ENCODE results near the gene BNIP3. TPM values are rescaled to one million over a fixed set of nuclear protein-coding genes. Genes with fewer than 3 reads are reported as not detected.

The BNIP3 gene
- total RNA-seq, 1 experiment from 2014 or later: 113 TPM

DNA sequence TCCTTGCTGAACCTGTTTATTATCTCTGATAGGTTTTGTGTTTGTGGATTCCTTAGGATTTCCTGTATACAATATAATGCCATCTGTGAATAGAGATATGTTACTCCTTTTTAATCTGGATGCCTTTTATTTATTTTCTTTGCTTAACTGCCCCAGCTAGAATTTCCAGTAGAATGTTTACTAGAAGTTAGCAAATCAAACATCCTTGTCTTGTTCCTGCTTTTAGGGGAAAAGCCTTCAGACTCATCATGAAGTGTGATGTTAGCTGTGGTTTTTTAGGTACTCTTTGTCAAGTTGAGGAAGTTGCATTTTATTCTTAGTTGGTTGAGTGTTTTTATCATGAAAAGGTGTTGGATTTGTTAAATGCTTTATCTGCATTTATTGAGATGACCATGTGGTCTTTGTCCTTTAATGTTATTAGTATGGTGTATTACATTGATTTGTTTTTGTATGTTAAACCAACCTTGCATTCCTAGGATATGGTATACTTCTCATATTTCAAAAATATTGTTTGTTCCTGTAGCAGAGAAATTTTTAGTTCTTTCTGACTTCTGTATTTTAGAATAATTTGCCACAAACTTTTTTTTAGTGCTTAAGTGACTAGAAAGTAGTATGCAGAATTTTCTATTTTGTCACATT lies 56.6 kb downstream of the BNIP3 start (continued):
- TF ChIP-seq, protein P1, sequence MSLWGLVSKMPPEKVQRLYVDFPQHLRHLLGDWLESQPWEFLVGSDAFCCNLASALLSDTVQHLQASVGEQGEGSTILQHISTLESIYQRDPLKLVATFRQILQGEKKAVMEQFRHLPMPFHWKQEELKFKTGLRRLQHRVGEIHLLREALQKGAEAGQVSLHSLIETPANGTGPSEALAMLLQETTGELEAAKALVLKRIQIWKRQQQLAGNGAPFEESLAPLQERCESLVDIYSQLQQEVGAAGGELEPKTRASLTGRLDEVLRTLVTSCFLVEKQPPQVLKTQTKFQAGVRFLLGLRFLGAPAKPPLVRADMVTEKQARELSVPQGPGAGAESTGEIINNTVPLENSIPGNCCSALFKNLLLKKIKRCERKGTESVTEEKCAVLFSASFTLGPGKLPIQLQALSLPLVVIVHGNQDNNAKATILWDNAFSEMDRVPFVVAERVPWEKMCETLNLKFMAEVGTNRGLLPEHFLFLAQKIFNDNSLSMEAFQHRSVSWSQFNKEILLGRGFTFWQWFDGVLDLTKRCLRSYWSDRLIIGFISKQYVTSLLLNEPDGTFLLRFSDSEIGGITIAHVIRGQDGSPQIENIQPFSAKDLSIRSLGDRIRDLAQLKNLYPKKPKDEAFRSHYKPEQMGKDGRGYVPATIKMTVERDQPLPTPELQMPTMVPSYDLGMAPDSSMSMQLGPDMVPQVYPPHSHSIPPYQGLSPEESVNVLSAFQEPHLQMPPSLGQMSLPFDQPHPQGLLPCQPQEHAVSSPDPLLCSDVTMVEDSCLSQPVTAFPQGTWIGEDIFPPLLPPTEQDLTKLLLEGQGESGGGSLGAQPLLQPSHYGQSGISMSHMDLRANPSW (CRISPR knock-in tag; conservative IDR thresholded peaks at IDR 0.05; ENCODE audit: low read depth): no peak
- TF ChIP-seq, protein P2, sequence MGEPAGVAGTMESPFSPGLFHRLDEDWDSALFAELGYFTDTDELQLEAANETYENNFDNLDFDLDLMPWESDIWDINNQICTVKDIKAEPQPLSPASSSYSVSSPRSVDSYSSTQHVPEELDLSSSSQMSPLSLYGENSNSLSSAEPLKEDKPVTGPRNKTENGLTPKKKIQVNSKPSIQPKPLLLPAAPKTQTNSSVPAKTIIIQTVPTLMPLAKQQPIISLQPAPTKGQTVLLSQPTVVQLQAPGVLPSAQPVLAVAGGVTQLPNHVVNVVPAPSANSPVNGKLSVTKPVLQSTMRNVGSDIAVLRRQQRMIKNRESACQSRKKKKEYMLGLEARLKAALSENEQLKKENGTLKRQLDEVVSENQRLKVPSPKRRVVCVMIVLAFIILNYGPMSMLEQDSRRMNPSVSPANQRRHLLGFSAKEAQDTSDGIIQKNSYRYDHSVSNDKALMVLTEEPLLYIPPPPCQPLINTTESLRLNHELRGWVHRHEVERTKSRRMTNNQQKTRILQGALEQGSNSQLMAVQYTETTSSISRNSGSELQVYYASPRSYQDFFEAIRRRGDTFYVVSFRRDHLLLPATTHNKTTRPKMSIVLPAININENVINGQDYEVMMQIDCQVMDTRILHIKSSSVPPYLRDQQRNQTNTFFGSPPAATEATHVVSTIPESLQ (CRISPR knock-in tag; IDR thresholded peaks at IDR 0.05): no peak
- TF ChIP-seq, protein P3, sequence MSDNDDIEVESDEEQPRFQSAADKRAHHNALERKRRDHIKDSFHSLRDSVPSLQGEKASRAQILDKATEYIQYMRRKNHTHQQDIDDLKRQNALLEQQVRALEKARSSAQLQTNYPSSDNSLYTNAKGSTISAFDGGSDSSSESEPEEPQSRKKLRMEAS (CRISPR knock-in tag; IDR thresholded peaks at IDR 0.05): no peak
- no peak for TF ChIP-seq FOXJ3 (CRISPR knock-in tag; IDR thresholded peaks at IDR 0.05; ENCODE audit: borderline replicate concordance)
- TF ChIP-seq, protein P4, sequence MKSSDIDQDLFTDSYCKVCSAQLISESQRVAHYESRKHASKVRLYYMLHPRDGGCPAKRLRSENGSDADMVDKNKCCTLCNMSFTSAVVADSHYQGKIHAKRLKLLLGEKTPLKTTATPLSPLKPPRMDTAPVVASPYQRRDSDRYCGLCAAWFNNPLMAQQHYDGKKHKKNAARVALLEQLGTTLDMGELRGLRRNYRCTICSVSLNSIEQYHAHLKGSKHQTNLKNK (CRISPR knock-in tag; IDR thresholded peaks at IDR 0.05): no peak
- no peak for TF ChIP-seq SP1 (CRISPR knock-in tag; conservative IDR thresholded peaks at IDR 0.05)

DNA sequence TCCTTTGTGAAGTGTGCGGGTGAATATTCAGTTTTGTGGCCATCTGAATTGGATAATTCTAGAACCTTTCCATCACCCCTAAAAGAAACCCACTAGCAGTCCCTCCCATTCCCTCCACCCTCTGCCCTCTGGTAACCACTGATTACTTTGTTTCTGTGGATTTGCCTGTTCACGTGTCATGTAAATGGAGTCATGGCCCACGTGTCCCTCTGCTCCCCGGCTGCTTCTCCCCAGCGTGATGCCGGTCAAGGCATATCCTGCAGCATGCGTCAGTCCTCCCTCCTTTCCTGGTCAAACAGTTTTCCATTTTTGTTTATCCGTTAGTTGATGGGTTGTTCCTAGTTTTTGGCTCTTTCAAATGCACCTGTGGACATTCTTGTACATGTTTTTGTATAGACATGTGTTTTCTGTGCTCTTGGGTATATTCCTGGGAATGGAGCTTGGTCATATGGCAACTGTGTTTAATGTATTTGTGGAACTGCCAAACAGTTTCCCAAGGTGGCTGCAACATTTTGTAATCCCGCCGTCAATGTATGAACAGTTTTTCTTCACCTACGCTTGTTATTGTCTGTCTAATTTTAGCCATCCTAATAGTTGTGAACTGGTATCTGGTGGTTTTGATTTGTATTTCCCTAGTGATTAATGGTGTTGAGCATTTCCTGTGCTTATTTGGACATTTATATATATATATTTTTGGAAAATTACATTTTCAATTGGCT lies 58.5 kb downstream of the BNIP3 start:
- TF ChIP-seq, protein P5, sequence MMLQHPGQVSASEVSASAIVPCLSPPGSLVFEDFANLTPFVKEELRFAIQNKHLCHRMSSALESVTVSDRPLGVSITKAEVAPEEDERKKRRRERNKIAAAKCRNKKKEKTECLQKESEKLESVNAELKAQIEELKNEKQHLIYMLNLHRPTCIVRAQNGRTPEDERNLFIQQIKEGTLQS (CRISPR knock-in tag; conservative IDR thresholded peaks at IDR 0.05): no peak
- TF ChIP-seq, protein P6, sequence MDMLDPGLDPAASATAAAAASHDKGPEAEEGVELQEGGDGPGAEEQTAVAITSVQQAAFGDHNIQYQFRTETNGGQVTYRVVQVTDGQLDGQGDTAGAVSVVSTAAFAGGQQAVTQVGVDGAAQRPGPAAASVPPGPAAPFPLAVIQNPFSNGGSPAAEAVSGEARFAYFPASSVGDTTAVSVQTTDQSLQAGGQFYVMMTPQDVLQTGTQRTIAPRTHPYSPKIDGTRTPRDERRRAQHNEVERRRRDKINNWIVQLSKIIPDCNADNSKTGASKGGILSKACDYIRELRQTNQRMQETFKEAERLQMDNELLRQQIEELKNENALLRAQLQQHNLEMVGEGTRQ (CRISPR knock-in tag; IDR thresholded peaks at IDR 0.05): peak; percentile 53; the same call in 1 of the 2 replicates
- TF ChIP-seq, protein P7, sequence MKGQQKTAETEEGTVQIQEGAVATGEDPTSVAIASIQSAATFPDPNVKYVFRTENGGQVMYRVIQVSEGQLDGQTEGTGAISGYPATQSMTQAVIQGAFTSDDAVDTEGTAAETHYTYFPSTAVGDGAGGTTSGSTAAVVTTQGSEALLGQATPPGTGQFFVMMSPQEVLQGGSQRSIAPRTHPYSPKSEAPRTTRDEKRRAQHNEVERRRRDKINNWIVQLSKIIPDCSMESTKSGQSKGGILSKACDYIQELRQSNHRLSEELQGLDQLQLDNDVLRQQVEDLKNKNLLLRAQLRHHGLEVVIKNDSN (CRISPR knock-in tag; IDR thresholded peaks at IDR 0.05): 0 out of 2 replicates have a peak, but pooled peaks have one; percentile 19
- no peak overlapping the region for H3K4me3 Mint-ChIP-seq
- no peaks in the 10 kb centered on the region for H3K27me3 Mint-ChIP-seq (ENCODE audit: low read depth)
- no peak for ATAC-seq
- ChIA-PET CTCF (no interaction called here), POLR2A (no interaction called here)
- DNase-seq (ENCODE audit: low spot score): no peak
- peaks cover 9% of the 10 kb centered on the region for H3K9me3 Mint-ChIP-seq
- H3K27ac Mint-ChIP-seq: peak overlapping the region; percentile 76
- H3K4me1 Mint-ChIP-seq: peaks cover 64% of the 10 kb centered on the region
- H3K36me3 Mint-ChIP-seq: peaks cover 6% of the 10 kb centered on the region

DNA sequence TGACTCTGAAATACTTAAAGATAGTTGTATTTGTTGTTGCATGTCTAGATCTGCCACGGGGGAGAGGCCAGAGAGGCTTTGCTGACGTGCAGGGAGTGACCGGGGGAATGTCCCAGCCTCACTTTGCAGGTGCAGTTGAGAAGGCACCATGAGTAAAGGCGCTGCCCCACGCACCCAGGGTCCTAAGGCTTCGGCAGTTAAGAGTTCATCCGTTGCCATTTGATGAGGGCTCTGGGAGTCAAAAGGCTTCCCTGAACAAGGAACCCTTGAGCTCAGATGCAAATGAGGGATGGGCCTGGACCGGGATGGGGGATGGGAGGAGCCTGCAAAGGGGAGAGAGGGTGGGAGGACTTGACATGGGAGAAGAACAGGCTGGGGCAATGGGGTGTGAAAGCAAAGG lies 60.5 kb downstream of the BNIP3 start:
- H3K4me3 Mint-ChIP-seq: peak overlapping the region; percentile 26
- DNase-seq (ENCODE audit: low spot score) (peak; percentile 69), ATAC-seq (peak; percentile 75)
- H3K27ac Mint-ChIP-seq: peak overlapping the region; percentile 13
- POLR2A ChIA-PET: no interaction called here
- peaks cover 9% of the 10 kb centered on the region for H3K9me3 Mint-ChIP-seq
- peaks cover 46% of the 10 kb centered on the region for H3K4me1 Mint-ChIP-seq
- CTCF ChIA-PET: interaction anchor here (0.7 to 1.0 kb wide), 2 partner anchors 10 to 102 kb away, joined by 3 to 4 read pairs; no protein-coding TSS in a partner anchor
- peaks cover 6% of the 10 kb centered on the region for H3K36me3 Mint-ChIP-seq
- H3K27me3 Mint-ChIP-seq (ENCODE audit: low read depth): no peaks in the 10 kb centered on the region
- TF ChIP-seq ZBTB21 (CRISPR knock-in tag; IDR thresholded peaks at IDR 0.05; ENCODE audit: borderline replicate concordance) (0 out of 2 replicates have a peak, but pooled peaks have one; percentile 61), ESRRA (CRISPR knock-in tag; IDR thresholded peaks at IDR 0.05; ENCODE audit: borderline replicate concordance) (no peak), ETV6 (CRISPR knock-in tag; IDR thresholded peaks at IDR 0.05) (no peak)

Measured in WTC11 (cell line).